HEK293 (cell line): ENCODE measurements around the gene STEAP1B.

Source experiments
- TF ChIP-seq, protein P1 (sequence below): fragments of 450-650 bp; formaldehyde crosslinking; IDR thresholded peaks from 2 replicates; pipeline ENCODE4 v1.5.1; 2016; ENCODE audit warnings: missing biosample characterization, missing genetic modification characterization
- TF ChIP-seq, protein P2 (sequence below): fragments of 450-650 bp; formaldehyde crosslinking; IDR thresholded peaks from 2 replicates; pipeline ENCODE4 v1.5.1; 2017; ENCODE audit warnings: missing biosample characterization, missing genetic modification characterization
- TF ChIP-seq, protein P3 (sequence below): fragments of 450-650 bp; formaldehyde crosslinking; IDR thresholded peaks from 2 replicates; pipeline ENCODE4 v1.5.1; 2016; ENCODE audit warnings: missing biosample characterization, missing genetic modification characterization
- TF ChIP-seq, protein P4 (sequence below): fragments of 450-650 bp; formaldehyde crosslinking; IDR thresholded peaks from 2 replicates; pipeline ENCODE4 v1.5.1; 2016; ENCODE audit warnings: missing biosample characterization, missing genetic modification characterization
- TF ChIP-seq, protein P5 (sequence below): fragments of 450-650 bp; formaldehyde crosslinking; IDR thresholded peaks from 2 replicates; pipeline ENCODE4 v1.5.1; 2016; ENCODE audit warnings: missing biosample characterization, missing genetic modification characterization

DNA sequence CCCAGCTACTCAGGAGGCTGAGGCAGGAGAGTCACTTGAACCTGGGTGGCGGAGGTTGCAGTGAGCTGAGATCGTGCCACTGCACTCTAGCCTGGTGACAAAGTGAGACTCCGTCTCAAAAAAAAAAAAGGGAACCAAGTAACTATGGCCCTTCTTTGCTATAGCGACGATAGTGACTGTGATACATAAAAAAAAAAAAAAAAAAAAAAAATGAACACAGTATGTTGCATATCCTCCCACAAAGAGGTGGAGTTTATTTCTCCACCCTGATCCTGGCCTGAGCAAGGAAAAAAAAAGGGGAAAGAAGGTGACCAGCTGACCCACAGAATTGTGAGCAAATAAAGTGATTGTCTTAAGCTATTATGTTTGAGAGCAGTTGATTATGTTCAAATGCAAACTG lies 42.3 kb upstream of the STEAP1B start:
- TF ChIP-seq, protein P1, sequence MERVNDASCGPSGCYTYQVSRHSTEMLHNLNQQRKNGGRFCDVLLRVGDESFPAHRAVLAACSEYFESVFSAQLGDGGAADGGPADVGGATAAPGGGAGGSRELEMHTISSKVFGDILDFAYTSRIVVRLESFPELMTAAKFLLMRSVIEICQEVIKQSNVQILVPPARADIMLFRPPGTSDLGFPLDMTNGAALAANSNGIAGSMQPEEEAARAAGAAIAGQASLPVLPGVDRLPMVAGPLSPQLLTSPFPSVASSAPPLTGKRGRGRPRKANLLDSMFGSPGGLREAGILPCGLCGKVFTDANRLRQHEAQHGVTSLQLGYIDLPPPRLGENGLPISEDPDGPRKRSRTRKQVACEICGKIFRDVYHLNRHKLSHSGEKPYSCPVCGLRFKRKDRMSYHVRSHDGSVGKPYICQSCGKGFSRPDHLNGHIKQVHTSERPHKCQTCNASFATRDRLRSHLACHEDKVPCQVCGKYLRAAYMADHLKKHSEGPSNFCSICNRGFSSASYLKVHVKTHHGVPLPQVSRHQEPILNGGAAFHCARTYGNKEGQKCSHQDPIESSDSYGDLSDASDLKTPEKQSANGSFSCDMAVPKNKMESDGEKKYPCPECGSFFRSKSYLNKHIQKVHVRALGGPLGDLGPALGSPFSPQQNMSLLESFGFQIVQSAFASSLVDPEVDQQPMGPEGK (tag by site-specific recombination), result no peak
- TF ChIP-seq, protein P2, sequence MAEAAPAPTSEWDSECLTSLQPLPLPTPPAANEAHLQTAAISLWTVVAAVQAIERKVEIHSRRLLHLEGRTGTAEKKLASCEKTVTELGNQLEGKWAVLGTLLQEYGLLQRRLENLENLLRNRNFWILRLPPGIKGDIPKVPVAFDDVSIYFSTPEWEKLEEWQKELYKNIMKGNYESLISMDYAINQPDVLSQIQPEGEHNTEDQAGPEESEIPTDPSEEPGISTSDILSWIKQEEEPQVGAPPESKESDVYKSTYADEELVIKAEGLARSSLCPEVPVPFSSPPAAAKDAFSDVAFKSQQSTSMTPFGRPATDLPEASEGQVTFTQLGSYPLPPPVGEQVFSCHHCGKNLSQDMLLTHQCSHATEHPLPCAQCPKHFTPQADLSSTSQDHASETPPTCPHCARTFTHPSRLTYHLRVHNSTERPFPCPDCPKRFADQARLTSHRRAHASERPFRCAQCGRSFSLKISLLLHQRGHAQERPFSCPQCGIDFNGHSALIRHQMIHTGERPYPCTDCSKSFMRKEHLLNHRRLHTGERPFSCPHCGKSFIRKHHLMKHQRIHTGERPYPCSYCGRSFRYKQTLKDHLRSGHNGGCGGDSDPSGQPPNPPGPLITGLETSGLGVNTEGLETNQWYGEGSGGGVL (tag by site-specific recombination), result no peak
- TF ChIP-seq, protein P3, sequence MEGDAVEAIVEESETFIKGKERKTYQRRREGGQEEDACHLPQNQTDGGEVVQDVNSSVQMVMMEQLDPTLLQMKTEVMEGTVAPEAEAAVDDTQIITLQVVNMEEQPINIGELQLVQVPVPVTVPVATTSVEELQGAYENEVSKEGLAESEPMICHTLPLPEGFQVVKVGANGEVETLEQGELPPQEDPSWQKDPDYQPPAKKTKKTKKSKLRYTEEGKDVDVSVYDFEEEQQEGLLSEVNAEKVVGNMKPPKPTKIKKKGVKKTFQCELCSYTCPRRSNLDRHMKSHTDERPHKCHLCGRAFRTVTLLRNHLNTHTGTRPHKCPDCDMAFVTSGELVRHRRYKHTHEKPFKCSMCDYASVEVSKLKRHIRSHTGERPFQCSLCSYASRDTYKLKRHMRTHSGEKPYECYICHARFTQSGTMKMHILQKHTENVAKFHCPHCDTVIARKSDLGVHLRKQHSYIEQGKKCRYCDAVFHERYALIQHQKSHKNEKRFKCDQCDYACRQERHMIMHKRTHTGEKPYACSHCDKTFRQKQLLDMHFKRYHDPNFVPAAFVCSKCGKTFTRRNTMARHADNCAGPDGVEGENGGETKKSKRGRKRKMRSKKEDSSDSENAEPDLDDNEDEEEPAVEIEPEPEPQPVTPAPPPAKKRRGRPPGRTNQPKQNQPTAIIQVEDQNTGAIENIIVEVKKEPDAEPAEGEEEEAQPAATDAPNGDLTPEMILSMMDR (tag by site-specific recombination), result no peak
- TF ChIP-seq, protein P4, sequence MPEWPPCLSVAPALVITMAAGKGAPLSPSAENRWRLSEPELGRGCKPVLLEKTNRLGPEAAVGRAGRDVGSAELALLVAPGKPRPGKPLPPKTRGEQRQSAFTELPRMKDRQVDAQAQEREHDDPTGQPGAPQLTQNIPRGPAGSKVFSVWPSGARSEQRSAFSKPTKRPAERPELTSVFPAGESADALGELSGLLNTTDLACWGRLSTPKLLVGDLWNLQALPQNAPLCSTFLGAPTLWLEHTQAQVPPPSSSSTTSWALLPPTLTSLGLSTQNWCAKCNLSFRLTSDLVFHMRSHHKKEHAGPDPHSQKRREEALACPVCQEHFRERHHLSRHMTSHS (tag by site-specific recombination), result no peak
- TF ChIP-seq, protein P5, sequence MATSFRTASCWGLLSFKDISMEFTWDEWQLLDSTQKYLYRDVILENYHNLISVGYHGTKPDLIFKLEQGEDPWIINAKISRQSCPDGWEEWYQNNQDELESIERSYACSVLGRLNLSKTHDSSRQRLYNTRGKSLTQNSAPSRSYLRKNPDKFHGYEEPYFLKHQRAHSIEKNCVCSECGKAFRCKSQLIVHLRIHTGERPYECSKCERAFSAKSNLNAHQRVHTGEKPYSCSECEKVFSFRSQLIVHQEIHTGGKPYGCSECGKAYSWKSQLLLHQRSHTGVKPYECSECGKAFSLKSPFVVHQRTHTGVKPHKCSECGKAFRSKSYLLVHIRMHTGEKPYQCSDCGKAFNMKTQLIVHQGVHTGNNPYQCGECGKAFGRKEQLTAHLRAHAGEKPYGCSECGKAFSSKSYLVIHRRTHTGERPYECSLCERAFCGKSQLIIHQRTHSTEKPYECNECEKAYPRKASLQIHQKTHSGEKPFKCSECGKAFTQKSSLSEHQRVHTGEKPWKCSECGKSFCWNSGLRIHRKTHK (tag by site-specific recombination), result no peak
